Measurements from ENCODE around the gene PCDH9. TPM values are rescaled to one million over a fixed set of nuclear protein-coding genes. Genes with fewer than 3 reads are reported as not detected.

PCDH9 gene
- total and polyA plus RNA-seq, 10 donors = 0.24 to 8.1 (median 3.8) TPM

GRCh38 chr13:66681403-66681802 is 548.7 kb downstream of the PCDH9 start:
- 66 to 90% (median 73%) methylated on average over 1 of the region's 1 CpG for WGBS, 5 donors
- Histone ChIP-seq H3K4me1 (no peaks in the 10 kb centered on the region), H3K27me3 (replicated peaks in 1 of 7) (no peaks in the 10 kb centered on the region), H3K27ac (no peak overlapping the region), H3K9me3 (peaks cover 0 to 24% (median 19%) of the 10 kb centered on the region in 8 donors), H3K36me3 (no peaks in the 10 kb centered on the region), H3K4me3 (no peak overlapping the region)
- intact Hi-C loops (cut with DNase I; ENCODE audit: low total_unique reads) = no loop called here
- no peak for DNase-seq
- TF ChIP-seq CTCF (IDR thresholded peaks at IDR 0.05 in 8 of 11, conservative IDR thresholded peaks at IDR 0.05 in 3 of 11) = no peak
- TF ChIP-seq POLR2A (IDR thresholded peaks at IDR 0.05) = no peak
- no peak for TF ChIP-seq POLR2AphosphoS5 (IDR thresholded peaks at IDR 0.05)

GRCh38 chr13:66680031-66680430 is 550.1 kb downstream of the PCDH9 start:
- no peak overlapping the region for H3K27ac ChIP-seq
- WGBS, 5 donors = 64 to 88% (median 78%) methylated on average over 1 of the region's 1 CpG
- H3K4me1 ChIP-seq = no peaks in the 10 kb centered on the region
- H3K36me3 ChIP-seq = no peaks in the 10 kb centered on the region
- peaks cover 0 to 10% (median 7%) of the 10 kb centered on the region in 8 donors for H3K9me3 ChIP-seq
- H3K4me3 ChIP-seq = no peak overlapping the region
- TF ChIP-seq POLR2AphosphoS5 (IDR thresholded peaks at IDR 0.05) = no peak
- TF ChIP-seq POLR2A (IDR thresholded peaks at IDR 0.05) = no peak
- TF ChIP-seq CTCF (IDR thresholded peaks at IDR 0.05 in 8 of 11, conservative IDR thresholded peaks at IDR 0.05 in 3 of 11) = no peak
- intact Hi-C loops (cut with DNase I; ENCODE audit: low total_unique reads) = no loop called here
- no peak for DNase-seq
- H3K27me3 ChIP-seq (replicated peaks in 1 of 7) = no peaks in the 10 kb centered on the region

- Histone ChIP-seq H3K4me1 (no peaks in the 10 kb centered on the region), H3K36me3 (no peaks in the 10 kb centered on the region), H3K27ac (no peak overlapping the region), H3K27me3 (replicated peaks in 1 of 7) (no peaks in the 10 kb centered on the region), H3K4me3 (no peak overlapping the region), H3K9me3 (peaks cover 0 to 19% (median 8%) of the 10 kb centered on the region in 8 donors)
- TF ChIP-seq POLR2AphosphoS5 (IDR thresholded peaks at IDR 0.05) (no peak), CTCF (IDR thresholded peaks at IDR 0.05 in 8 of 11, conservative IDR thresholded peaks at IDR 0.05 in 3 of 11) (no peak), POLR2A (IDR thresholded peaks at IDR 0.05) (no peak)
- no peak for DNase-seq
- WGBS, 5 donors = 77 to 93% (median 86%) methylated on average over 4 of the region's 4 CpGs
- intact Hi-C loops (cut with DNase I; ENCODE audit: low total_unique reads) = no loop called here
Measured at GRCh38 chr13:66675620-66676019, 554.5 kb downstream of the PCDH9 start.

GRCh38 chr13:66673401-66673800 is 556.7 kb downstream of the PCDH9 start:
- no peak overlapping the region for H3K4me3 ChIP-seq
- H3K27ac ChIP-seq = no peak overlapping the region
- H3K27me3 ChIP-seq (replicated peaks in 1 of 7) = no peaks in the 10 kb centered on the region
- no peak for DNase-seq
- peaks cover 0 to 19% (median 8%) of the 10 kb centered on the region in 8 donors for H3K9me3 ChIP-seq
- 65 to 86% (median 72%) methylated on average over 1 of the region's 1 CpG for WGBS, 5 donors
- no peaks in the 10 kb centered on the region for H3K4me1 ChIP-seq
- intact Hi-C loops (cut with DNase I; ENCODE audit: low total_unique reads) = no loop called here
- TF ChIP-seq POLR2A (IDR thresholded peaks at IDR 0.05) (no peak), CTCF (IDR thresholded peaks at IDR 0.05 in 8 of 11, conservative IDR thresholded peaks at IDR 0.05 in 3 of 11) (no peak), POLR2AphosphoS5 (IDR thresholded peaks at IDR 0.05) (no peak)
- no peaks in the 10 kb centered on the region for H3K36me3 ChIP-seq
